ENCODE data around the gene SSTR3. TPM values are rescaled to one million over a fixed set of nuclear protein-coding genes. Genes with fewer than 3 reads are reported as not detected.

SSTR3 gene
- total RNA-seq, 4 donors from 2014 or later = 0.12 to 0.28 TPM; not detected in 2

GRCh38 chr22:37219533-37219932, 7.3 kb upstream of the SSTR3 start:
- no peak for ATAC-seq (ENCODE audit: low FRiP score)
- no peak for DNase-seq (ENCODE audit: low spot score)
- TF ChIP-seq CTCF (IDR thresholded peaks at IDR 0.05) = no peak

GRCh38 chr22:37218771-37219411, 6.6 kb upstream of the SSTR3 start:
- TF ChIP-seq CTCF (IDR thresholded peaks at IDR 0.05) = no peak
- no peak for ATAC-seq (ENCODE audit: low FRiP score)
- no peak for DNase-seq (ENCODE audit: low spot score)

GRCh38 chr22:37218399-37218770, 6.1 kb upstream of the SSTR3 start:
- DNase-seq (ENCODE audit: low spot score) (no peak), ATAC-seq (ENCODE audit: low FRiP score) (no peak)
- no peak for TF ChIP-seq CTCF (IDR thresholded peaks at IDR 0.05)

- DNase-seq (ENCODE audit: low spot score) = no peak
- TF ChIP-seq CTCF (IDR thresholded peaks at IDR 0.05) = no peak
- ATAC-seq (ENCODE audit: low FRiP score) = no peak
Measured at GRCh38 chr22:37215890-37216289, 3.6 kb upstream of the SSTR3 start.

- no peak for TF ChIP-seq CTCF (IDR thresholded peaks at IDR 0.05)
- ATAC-seq (ENCODE audit: low FRiP score) (no peak), DNase-seq (ENCODE audit: low spot score) (no peak)
Measured at GRCh38 chr22:37214731-37215030, 2.4 kb upstream of the SSTR3 start.

GRCh38 chr22:37213941-37214730, 1.9 kb upstream of the SSTR3 start:
- no peak for ATAC-seq (ENCODE audit: low FRiP score)
- no peak for DNase-seq (ENCODE audit: low spot score)
- TF ChIP-seq CTCF (IDR thresholded peaks at IDR 0.05) = no peak
